ENCODE measurements around the gene AATK.

AATK gene

GRCh38 chr17:81136366-81136765 is 29.7 kb downstream of the AATK start:
- no peak overlapping the region for H3K4me3 ChIP-seq (ENCODE audit: low read length in 2 of 2)
- H3K9me3 ChIP-seq (ENCODE audit: control insufficient read depth in 2 of 2, low read length in 2 of 2) = no peaks in the 10 kb centered on the region
- H3K4me1 ChIP-seq (ENCODE audit: control insufficient read depth in 2 of 2, insufficient read depth in 2 of 2, low read length in 2 of 2) = peaks cover 2 to 23% of the 10 kb centered on the region in 2 donors
- H3K27ac ChIP-seq (ENCODE audit: low read depth in 2 of 2, low read length in 2 of 2) = no peak overlapping the region
- H3K27me3 ChIP-seq (ENCODE audit: control insufficient read depth in 2 of 2, insufficient read depth in 2 of 2, low read length in 2 of 2) = no peaks in the 10 kb centered on the region
- H3K36me3 ChIP-seq (ENCODE audit: control insufficient read depth in 2 of 2, insufficient read depth in 2 of 2, low read length in 2 of 2) = no peaks in the 10 kb centered on the region
- H3K9ac ChIP-seq (ENCODE audit: low read depth in 1 of 2, low read length in 2 of 2) = no peak overlapping the region

DNA sequence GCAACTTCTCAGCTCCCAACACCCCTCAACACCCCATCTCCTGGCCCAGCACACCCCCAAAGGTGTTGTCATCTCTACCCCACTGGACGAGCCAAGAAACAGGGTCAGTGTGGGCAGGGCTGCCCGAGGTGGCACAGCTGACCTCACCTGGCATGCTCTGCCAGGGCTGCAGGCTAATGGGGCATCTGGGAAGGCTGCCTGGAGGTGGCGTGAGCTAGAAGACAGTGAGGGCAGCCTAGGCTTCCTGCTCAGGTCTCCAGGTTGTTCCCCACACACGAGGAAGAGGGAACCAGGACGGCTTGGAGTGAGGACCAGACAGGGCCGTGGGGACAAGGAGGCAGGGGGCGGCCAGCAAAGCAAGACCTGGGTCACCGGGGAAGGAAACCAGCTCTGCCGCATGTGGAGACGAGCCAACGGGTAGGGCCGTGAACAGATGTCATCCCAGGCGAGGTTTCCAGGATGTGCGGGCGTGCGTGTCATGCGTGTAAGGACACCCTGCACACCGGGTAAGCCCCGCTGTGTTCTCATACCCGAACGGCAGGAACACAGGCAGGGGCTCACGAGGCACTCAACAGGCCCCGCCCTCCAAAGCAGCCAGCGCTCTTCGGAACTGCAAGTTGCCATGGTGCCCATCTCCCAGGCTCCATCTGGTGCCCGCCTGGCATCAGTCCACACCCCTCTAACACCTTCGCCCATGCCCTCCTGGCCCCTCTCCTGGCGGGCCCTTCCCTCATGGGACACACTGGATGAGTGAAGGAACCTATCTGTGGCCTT is 30.3 kb downstream of the AATK start:
- no peak overlapping the region for H3K27ac ChIP-seq (ENCODE audit: low read depth in 2 of 2, low read length in 2 of 2)

GRCh38 chr17:81134064-81134781 is 31.8 kb downstream of the AATK start:
- Histone ChIP-seq H3K9ac (ENCODE audit: low read depth in 1 of 2, low read length in 2 of 2) (no peak overlapping the region), H3K4me1 (ENCODE audit: control insufficient read depth in 2 of 2, insufficient read depth in 2 of 2, low read length in 2 of 2) (peaks cover 2 to 25% of the 10 kb centered on the region in 2 donors), H3K4me3 (ENCODE audit: low read length in 2 of 2) (no peak overlapping the region), H3K36me3 (ENCODE audit: control insufficient read depth in 2 of 2, insufficient read depth in 2 of 2, low read length in 2 of 2) (no peaks in the 10 kb centered on the region), H3K9me3 (ENCODE audit: control insufficient read depth in 2 of 2, low read length in 2 of 2) (no peaks in the 10 kb centered on the region), H3K27ac (ENCODE audit: low read depth in 2 of 2, low read length in 2 of 2) (no peak overlapping the region), H3K27me3 (ENCODE audit: control insufficient read depth in 2 of 2, insufficient read depth in 2 of 2, low read length in 2 of 2) (no peaks in the 10 kb centered on the region)

More for the DNA sequence above, 30.3 kb downstream of the AATK start:
- Histone ChIP-seq H3K9ac (ENCODE audit: low read depth in 1 of 2, low read length in 2 of 2) (no peak overlapping the region), H3K9me3 (ENCODE audit: control insufficient read depth in 2 of 2, low read length in 2 of 2) (no peaks in the 10 kb centered on the region), H3K4me1 (ENCODE audit: control insufficient read depth in 2 of 2, insufficient read depth in 2 of 2, low read length in 2 of 2) (peaks cover 2 to 25% of the 10 kb centered on the region in 2 donors), H3K27me3 (ENCODE audit: control insufficient read depth in 2 of 2, insufficient read depth in 2 of 2, low read length in 2 of 2) (no peaks in the 10 kb centered on the region), H3K4me3 (ENCODE audit: low read length in 2 of 2) (no peak overlapping the region), H3K36me3 (ENCODE audit: control insufficient read depth in 2 of 2, insufficient read depth in 2 of 2, low read length in 2 of 2) (no peaks in the 10 kb centered on the region)

DNA sequence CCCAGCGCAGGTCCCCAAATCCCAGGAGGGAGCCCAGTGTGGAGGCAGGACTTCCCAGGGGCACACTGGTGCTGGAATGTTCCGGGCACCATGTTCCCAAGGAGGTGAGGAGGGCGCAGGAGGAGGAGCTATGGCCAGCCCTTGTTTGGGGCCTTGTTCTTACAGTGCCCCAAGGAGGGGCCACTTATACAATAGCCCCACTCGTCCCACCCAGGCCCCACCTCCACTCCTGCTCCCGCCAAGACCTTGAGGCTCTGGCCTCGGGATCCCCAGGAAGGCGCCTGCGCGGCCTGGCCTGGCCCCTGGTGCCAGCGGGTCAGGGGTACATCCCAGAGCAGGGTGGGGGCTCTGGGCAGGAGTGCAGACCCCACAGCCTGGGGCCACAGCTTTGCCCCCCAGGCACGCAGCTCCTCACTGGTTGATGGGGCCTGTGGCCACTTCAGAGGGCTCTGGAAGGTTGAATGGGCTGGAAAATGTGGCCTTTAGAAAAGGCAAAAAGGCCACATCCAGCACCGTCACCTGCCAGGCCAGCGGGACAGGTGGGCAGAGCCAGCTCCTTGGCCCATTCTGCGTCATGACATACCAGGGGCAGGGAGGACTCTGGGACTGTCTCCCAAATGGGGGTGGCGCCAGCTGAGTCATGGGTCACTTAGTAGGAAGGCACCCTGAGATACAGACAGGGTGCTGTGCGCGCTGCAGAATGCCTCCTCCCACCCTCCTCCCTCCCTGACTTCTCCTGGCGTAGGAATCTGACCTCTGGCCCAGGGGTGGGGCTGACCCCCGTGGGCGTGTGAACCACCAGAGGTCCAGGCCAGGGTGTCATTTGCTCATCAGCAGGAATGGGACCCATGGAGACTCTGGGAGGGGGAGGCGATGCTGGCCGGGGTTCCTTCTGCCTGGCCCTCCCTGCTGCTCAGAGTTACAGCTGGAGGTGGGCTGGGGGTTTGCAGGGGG is 33.0 kb downstream of the AATK start:
- H3K9ac ChIP-seq (ENCODE audit: low read depth in 1 of 2, low read length in 2 of 2) = no peak overlapping the region
- no peak overlapping the region for H3K4me3 ChIP-seq (ENCODE audit: low read length in 2 of 2)
- H3K9me3 ChIP-seq (ENCODE audit: control insufficient read depth in 2 of 2, low read length in 2 of 2) = no peaks in the 10 kb centered on the region
- H3K36me3 ChIP-seq (ENCODE audit: control insufficient read depth in 2 of 2, insufficient read depth in 2 of 2, low read length in 2 of 2) = no peaks in the 10 kb centered on the region
- H3K27me3 ChIP-seq (ENCODE audit: control insufficient read depth in 2 of 2, insufficient read depth in 2 of 2, low read length in 2 of 2) = no peaks in the 10 kb centered on the region
- H3K4me1 ChIP-seq (ENCODE audit: control insufficient read depth in 2 of 2, insufficient read depth in 2 of 2, low read length in 2 of 2) = peaks cover 2 to 25% of the 10 kb centered on the region in 2 donors
- H3K27ac ChIP-seq (ENCODE audit: low read depth in 2 of 2, low read length in 2 of 2) = peak overlapping the region in 1 of 2 donors; percentile 54

DNA sequence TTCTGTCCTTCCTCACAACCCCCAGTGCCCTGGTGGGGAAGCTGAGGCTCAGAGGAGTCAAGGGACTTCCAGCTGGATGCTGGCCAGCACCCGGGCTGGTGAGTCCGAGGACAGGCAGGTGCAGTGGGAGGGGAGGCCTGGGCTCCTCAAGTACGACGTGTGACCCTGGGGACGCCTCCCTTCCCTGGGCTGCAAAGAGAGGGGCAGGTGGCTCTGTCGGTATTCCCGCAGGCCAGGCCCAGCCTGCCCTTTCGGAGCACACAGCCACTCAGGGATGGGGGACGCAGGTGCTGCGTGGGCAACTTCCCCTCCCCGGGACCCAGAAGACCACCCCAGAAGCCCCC is 33.9 kb downstream of the AATK start:
- peak overlapping the region in 1 of 2 donors; percentile 25 for H3K4me3 ChIP-seq (ENCODE audit: low read length in 2 of 2)
- H3K36me3 ChIP-seq (ENCODE audit: control insufficient read depth in 2 of 2, insufficient read depth in 2 of 2, low read length in 2 of 2) = no peaks in the 10 kb centered on the region
- H3K27ac ChIP-seq (ENCODE audit: low read depth in 2 of 2, low read length in 2 of 2) = peak overlapping the region; percentile 32 to 54
- H3K9me3 ChIP-seq (ENCODE audit: control insufficient read depth in 2 of 2, low read length in 2 of 2) = no peaks in the 10 kb centered on the region
- peak overlapping the region in 1 of 2 donors; percentile 1 for H3K9ac ChIP-seq (ENCODE audit: low read depth in 1 of 2, low read length in 2 of 2)
- H3K4me1 ChIP-seq (ENCODE audit: control insufficient read depth in 2 of 2, insufficient read depth in 2 of 2, low read length in 2 of 2) = peaks cover 2 to 25% of the 10 kb centered on the region in 2 donors
- no peaks in the 10 kb centered on the region for H3K27me3 ChIP-seq (ENCODE audit: control insufficient read depth in 2 of 2, insufficient read depth in 2 of 2, low read length in 2 of 2)

DNA sequence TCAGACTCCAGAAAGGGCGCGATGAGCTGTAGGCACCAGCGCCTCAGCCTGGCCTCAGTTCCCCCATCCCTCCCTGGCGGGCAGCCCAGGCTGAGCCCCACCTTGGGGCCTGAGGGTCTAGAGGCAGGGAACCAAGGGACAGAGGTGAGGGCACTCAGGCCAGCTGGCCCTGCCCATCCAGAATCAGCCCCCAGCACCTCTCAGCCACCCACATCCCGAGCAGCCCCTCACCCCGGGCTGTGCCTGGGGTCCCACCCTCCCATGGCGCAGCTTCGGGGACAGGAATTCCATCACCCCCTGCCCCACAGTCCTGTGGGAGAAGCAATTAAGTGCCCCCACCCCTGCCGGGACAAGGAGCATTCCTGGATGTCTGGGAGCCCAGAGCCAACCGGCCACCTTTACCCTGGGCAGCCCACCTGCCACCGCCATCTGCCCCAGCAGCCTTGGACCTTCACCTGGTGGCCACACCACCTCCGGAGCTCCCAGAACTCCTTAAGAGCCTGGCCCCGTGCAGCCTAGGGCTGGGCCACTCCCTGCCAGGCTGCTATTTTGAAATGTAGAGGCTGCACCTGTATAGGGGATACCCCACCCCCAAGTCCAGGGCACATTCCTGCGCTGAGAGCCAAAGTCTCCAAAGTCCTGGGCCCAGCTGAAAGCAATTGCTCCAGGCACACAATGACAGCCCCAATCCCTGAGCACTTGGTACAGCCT is 34.4 kb downstream of the AATK start:
- Histone ChIP-seq H3K4me3 (ENCODE audit: low read length in 2 of 2) (peak overlapping the region in 1 of 2 donors; percentile 58), H3K9ac (ENCODE audit: low read depth in 1 of 2, low read length in 2 of 2) (peak overlapping the region in 1 of 2 donors; percentile 72), H3K27ac (ENCODE audit: low read depth in 2 of 2, low read length in 2 of 2) (peak overlapping the region; percentile 32 to 62), H3K9me3 (ENCODE audit: control insufficient read depth in 2 of 2, low read length in 2 of 2) (no peaks in the 10 kb centered on the region), H3K27me3 (ENCODE audit: control insufficient read depth in 2 of 2, insufficient read depth in 2 of 2, low read length in 2 of 2) (no peaks in the 10 kb centered on the region), H3K4me1 (ENCODE audit: control insufficient read depth in 2 of 2, insufficient read depth in 2 of 2, low read length in 2 of 2) (peaks cover 2 to 25% of the 10 kb centered on the region in 2 donors), H3K36me3 (ENCODE audit: control insufficient read depth in 2 of 2, insufficient read depth in 2 of 2, low read length in 2 of 2) (no peaks in the 10 kb centered on the region)

DNA sequence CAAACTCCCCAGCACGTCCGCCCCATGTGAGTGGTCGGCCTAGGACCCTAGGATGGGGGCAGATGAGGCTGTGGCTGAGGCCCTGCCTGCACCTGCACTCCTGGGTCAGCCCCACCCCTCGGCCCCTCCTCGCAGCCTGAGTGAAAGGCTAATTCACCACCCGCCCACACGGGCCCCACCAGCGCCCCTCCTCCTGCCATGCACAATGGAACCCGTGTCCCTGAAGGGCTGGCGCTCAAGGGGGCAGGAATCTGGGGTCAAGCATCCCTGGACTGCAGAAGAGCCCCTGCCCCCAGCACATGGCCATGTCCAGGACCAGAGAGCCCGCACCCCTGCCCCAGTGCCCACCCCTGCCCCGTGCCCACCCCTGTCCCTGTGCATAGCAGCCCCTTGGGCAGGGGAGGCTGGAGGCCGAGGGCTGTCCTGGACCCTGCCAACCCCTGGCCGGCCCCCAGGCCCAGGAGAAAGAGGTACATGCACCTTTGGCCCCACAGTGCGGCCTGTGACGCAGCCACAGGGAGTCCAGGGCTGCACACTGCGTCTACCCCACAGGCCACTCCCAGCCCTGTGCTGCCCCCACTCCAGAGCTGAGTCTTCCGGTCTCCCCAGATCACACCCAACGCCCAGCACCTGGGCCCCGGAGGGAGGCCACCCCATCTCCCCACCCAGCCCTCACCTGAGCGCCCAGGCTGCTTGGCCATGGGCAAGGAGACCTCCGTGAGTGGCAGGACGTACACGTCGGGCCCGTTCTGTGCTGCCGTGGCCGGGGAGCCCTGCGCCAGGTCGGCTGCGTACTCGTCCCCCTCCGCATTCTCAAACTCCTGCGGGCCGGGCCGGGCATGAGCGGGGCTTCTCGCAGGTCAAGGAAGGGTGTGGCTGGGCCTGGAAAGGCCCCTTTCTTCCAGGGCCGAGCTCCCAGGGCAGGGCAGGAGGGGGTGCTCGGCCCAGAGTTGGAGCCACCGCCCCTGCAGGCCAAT is 35.3 kb downstream of the AATK start:
- Histone ChIP-seq H3K9ac (ENCODE audit: low read depth in 1 of 2, low read length in 2 of 2) (peak overlapping the region in 1 of 2 donors; percentile 72), H3K4me3 (ENCODE audit: low read length in 2 of 2) (peak overlapping the region in 1 of 2 donors; percentile 58), H3K4me1 (ENCODE audit: control insufficient read depth in 2 of 2, insufficient read depth in 2 of 2, low read length in 2 of 2) (peaks cover 2 to 22% of the 10 kb centered on the region in 2 donors), H3K36me3 (ENCODE audit: control insufficient read depth in 2 of 2, insufficient read depth in 2 of 2, low read length in 2 of 2) (no peaks in the 10 kb centered on the region), H3K27ac (ENCODE audit: low read depth in 2 of 2, low read length in 2 of 2) (peak overlapping the region; percentile 16 to 62), H3K9me3 (ENCODE audit: control insufficient read depth in 2 of 2, low read length in 2 of 2) (no peaks in the 10 kb centered on the region), H3K27me3 (ENCODE audit: control insufficient read depth in 2 of 2, insufficient read depth in 2 of 2, low read length in 2 of 2) (no peaks in the 10 kb centered on the region)

DNA sequence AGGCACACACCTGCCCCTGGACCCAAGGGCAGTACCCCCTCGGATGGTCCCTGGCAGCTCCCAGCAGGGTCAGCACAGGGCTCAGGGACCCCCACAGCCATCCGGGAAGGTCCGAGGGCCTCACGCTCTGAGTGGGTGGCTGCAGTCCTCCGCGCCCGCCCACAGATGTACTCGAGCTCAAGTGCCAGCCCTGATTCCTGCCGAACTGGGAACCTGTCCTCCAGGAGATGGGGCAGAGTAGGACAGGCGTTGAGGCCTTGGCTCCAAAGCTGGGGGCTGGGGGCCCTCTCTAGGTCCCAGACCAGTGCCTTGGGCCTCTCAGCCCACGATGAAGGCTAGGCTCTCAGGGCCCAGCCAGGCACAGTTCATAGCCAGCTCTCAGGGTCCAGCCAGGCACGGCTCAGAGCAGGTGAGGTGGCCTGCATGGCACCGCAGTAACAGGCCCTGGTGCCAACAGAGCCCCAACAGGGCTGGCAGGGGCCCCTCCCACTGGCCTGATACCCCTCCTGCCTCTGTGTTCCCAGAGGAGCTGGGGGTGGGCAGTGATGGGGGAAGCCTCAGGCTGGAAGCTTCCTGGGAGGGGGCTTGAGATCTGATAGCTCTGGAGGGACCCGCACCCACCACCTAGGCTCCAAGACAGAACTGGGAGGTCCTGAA is 36.2 kb downstream of the AATK start:
- Histone ChIP-seq H3K9ac (ENCODE audit: low read depth in 1 of 2, low read length in 2 of 2) (no peak overlapping the region), H3K27ac (ENCODE audit: low read depth in 2 of 2, low read length in 2 of 2) (no peak overlapping the region), H3K36me3 (ENCODE audit: control insufficient read depth in 2 of 2, insufficient read depth in 2 of 2, low read length in 2 of 2) (no peaks in the 10 kb centered on the region), H3K4me3 (ENCODE audit: low read length in 2 of 2) (no peak overlapping the region), H3K4me1 (ENCODE audit: control insufficient read depth in 2 of 2, insufficient read depth in 2 of 2, low read length in 2 of 2) (peaks cover 2 to 20% of the 10 kb centered on the region in 2 donors), H3K9me3 (ENCODE audit: control insufficient read depth in 2 of 2, low read length in 2 of 2) (no peaks in the 10 kb centered on the region), H3K27me3 (ENCODE audit: control insufficient read depth in 2 of 2, insufficient read depth in 2 of 2, low read length in 2 of 2) (no peaks in the 10 kb centered on the region)
